WTC11 (cell line): ENCODE results near the gene KAT6B.

Experiments used
- ARID4B ChIP-seq: sonication (generic); formaldehyde crosslinking; IDR thresholded peaks from 2 replicates; pipeline ENCODE4 v1.8.0; 2023; ENCODE audit warnings: missing genetic modification reagents, mild to moderate bottlenecking, borderline replicate concordance
- CREB1 ChIP-seq: sonication (generic); formaldehyde crosslinking; IDR thresholded peaks from 2 replicates; pipeline ENCODE4 v1.8.0; 2023; ENCODE audit warnings: mild to moderate bottlenecking, missing genetic modification reagents
- CTCF ChIP-seq: fragments of 200-600 bp; IDR thresholded peaks from 2 replicates; pipeline ENCODE4 v1.8.0; 2022; ENCODE audit warnings: antibody characterized with exemption
- E2F5 ChIP-seq: sonication (generic); formaldehyde crosslinking; IDR thresholded peaks from 2 replicates; pipeline ENCODE4 v1.8.1; 2022; ENCODE audit warnings: mild to moderate bottlenecking, moderate library complexity, missing genetic modification reagents
- KAT7 ChIP-seq: sonication (generic); formaldehyde crosslinking; IDR thresholded peaks from 2 replicates; pipeline ENCODE4 v1.8.1; 2023; ENCODE audit warnings: missing genetic modification reagents, mild to moderate bottlenecking, borderline replicate concordance
- MAX ChIP-seq: sonication (generic); formaldehyde crosslinking; IDR thresholded peaks from 2 replicates; pipeline ENCODE4 v1.8.0; 2022; ENCODE audit warnings: mild to moderate bottlenecking, missing genetic modification reagents
- PRDM15 ChIP-seq: sonication (generic); formaldehyde crosslinking; IDR thresholded peaks from 2 replicates; pipeline ENCODE4 v1.8.0; 2022; ENCODE audit warnings: missing genetic modification reagents
- RELA ChIP-seq: sonication (generic); formaldehyde crosslinking; IDR thresholded peaks from 2 replicates; pipeline ENCODE4 v1.8.1; 2022; ENCODE audit warnings: missing genetic modification reagents, mild to moderate bottlenecking, borderline replicate concordance

GRCh38 chr10:75028049-75028448 is 201.6 kb downstream of the KAT6B start:
- TF ChIP-seq CTCF (no peak), MAX (no peak), CREB1 (CRISPR knock-in tag) (no peak), ARID4B (CRISPR knock-in tag) (no peak), KAT7 (no peak), PRDM15 (CRISPR knock-in tag) (no peak), RELA (no peak), E2F5 (CRISPR knock-in tag) (no peak)
